ENCODE results near the gene TVP23C. TPM values are rescaled to one million over a fixed set of nuclear protein-coding genes. Genes with fewer than 3 reads are reported as not detected.

TVP23C gene
- total and polyA plus RNA-seq, 2 experiments from 2014 or later, result 15.3 to 40.7 TPM

DNA sequence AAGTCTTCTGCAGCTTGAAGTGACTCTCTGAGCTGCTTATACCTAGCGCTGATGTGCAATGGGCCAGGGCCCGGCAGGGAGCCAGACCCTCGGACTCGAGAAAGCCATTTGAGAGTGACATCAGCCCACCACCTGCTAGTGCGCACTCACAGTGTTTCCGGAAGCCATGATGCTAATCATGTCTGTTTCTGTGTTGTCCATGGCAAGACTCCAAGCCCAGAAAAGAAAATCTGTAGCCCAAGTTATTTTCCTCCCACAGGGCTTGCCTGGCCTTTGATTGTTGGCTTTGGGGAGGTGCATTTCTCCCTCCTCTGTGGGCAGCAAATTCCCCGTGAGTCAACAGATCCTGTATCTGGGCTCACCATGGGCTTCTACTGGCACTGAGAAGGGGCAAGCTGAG, 94.0 kb downstream of the TVP23C start:
- Histone ChIP-seq H3K4me1 (ENCODE audit: insufficient read depth) (peaks cover 17% of the 10 kb centered on the region), H3K79me2 (no peaks in the 10 kb centered on the region), H4K20me1 (ENCODE audit: insufficient read depth, poor library complexity, severe bottlenecking) (no peaks in the 10 kb centered on the region), H3K9me2 (replicated peaks; ENCODE audit: insufficient read depth) (no peaks in the 10 kb centered on the region), H3K27me3 (no peaks in the 10 kb centered on the region), H3K27ac (no peak overlapping the region), H2AFZ (no peak overlapping the region), H3K4me2 (no peak overlapping the region), H3K9me3 (ENCODE audit: low read depth) (no peaks in the 10 kb centered on the region), H3K36me3 (replicated peaks; ENCODE audit: insufficient read depth, low read depth) (no peaks in the 10 kb centered on the region), H3K4me3 (no peak overlapping the region)
- no peak for DNase-seq (ENCODE audit: low spot score)
- 93% methylated on average over 7 of the region's 7 CpGs for WGBS (ENCODE audit: low lambda C conversion rate, missing lambda C conversion rate)
- TF ChIP-seq EZH2 (IDR thresholded peaks at IDR 0.05; ENCODE audit: borderline replicate concordance) (no peak), EZH2phosphoT487 (IDR thresholded peaks at IDR 0.05; ENCODE audit: low read depth, severe bottlenecking, unreplicated experiment) (no peak)
- TF ChIP-seq, protein P1, sequence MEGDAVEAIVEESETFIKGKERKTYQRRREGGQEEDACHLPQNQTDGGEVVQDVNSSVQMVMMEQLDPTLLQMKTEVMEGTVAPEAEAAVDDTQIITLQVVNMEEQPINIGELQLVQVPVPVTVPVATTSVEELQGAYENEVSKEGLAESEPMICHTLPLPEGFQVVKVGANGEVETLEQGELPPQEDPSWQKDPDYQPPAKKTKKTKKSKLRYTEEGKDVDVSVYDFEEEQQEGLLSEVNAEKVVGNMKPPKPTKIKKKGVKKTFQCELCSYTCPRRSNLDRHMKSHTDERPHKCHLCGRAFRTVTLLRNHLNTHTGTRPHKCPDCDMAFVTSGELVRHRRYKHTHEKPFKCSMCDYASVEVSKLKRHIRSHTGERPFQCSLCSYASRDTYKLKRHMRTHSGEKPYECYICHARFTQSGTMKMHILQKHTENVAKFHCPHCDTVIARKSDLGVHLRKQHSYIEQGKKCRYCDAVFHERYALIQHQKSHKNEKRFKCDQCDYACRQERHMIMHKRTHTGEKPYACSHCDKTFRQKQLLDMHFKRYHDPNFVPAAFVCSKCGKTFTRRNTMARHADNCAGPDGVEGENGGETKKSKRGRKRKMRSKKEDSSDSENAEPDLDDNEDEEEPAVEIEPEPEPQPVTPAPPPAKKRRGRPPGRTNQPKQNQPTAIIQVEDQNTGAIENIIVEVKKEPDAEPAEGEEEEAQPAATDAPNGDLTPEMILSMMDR (IDR thresholded peaks at IDR 0.05; ENCODE audit: poor library complexity), result no peak

DNA sequence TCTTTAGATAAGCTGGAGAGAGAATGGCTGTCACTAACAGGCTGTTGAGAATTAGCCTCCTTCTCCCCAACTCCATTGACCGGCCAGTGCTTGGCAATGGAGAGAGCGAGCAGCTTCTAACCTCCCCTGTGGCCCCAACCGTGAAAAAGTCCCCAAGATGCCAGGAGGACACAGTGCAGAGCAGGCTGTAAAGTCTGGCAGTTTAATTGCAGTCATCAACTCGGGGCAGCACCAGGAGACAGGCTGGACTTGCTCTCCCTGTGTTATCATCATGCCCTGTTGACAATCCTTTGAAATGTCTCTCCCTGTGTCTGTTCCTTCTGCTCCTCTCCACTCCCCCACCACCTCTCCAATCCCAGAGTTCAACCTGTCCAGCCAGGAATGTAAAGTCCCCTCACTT, 95.2 kb downstream of the TVP23C start:
- Histone ChIP-seq H4K20me1 (ENCODE audit: insufficient read depth, poor library complexity, severe bottlenecking) (no peaks in the 10 kb centered on the region), H3K4me2 (no peak overlapping the region), H3K27ac (peak overlapping the region; percentile 82), H3K9me3 (ENCODE audit: low read depth) (no peaks in the 10 kb centered on the region), H3K9me2 (replicated peaks; ENCODE audit: insufficient read depth) (no peaks in the 10 kb centered on the region), H3K4me1 (ENCODE audit: insufficient read depth) (peaks cover 25% of the 10 kb centered on the region), H2AFZ (no peak overlapping the region), H3K4me3 (no peak overlapping the region), H3K27me3 (no peaks in the 10 kb centered on the region), H3K79me2 (no peaks in the 10 kb centered on the region), H3K36me3 (replicated peaks; ENCODE audit: insufficient read depth, low read depth) (no peaks in the 10 kb centered on the region)
- TF ChIP-seq EZH2phosphoT487 (IDR thresholded peaks at IDR 0.05; ENCODE audit: low read depth, severe bottlenecking, unreplicated experiment) (no peak), EZH2 (IDR thresholded peaks at IDR 0.05; ENCODE audit: borderline replicate concordance) (no peak)
- TF ChIP-seq, protein P1 (IDR thresholded peaks at IDR 0.05; ENCODE audit: poor library complexity), result no peak
- 19% methylated on average over 4 of the region's 4 CpGs for WGBS (ENCODE audit: low lambda C conversion rate, missing lambda C conversion rate)
- peak; percentile 53 for DNase-seq (ENCODE audit: low spot score)

DNA sequence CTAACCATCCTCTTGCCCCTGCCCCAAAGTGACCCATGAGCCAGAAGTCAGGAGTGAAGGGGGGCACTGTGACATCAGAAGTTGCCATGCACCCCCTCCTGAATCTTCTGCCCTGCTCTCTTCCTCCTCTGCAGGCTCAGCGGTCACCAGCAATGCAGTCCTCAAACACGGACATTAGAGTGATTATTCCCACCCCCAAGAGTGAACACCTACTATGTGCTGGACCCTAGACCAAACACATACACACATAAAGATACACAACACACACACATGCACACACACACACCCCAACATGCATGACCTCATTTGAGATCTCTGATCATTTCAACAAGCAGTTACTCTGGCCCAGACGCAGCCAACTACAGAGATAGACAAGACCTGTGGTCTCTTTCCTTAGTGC, 95.7 kb downstream of the TVP23C start, which contains the start of gene CDRT4:
TSS of gene CDRT4 (minus strand) at position 30 of the 400 bp plus-strand sequence. CDS start 27,383 bp downstream, outside the sequence.
- H3K9me2 ChIP-seq (replicated peaks; ENCODE audit: insufficient read depth), result no peaks in the 10 kb centered on the region

More for the DNA sequence above, 95.7 kb downstream of the TVP23C start, which contains the start of gene CDRT4:
- Histone ChIP-seq H2AFZ (no peak within 1 kb of the TSS), H3K79me2 (no peaks in the 10 kb centered on the region), H3K27me3 (no peaks in the 10 kb centered on the region), H3K4me1 (ENCODE audit: insufficient read depth) (peaks cover 25% of the 10 kb centered on the region), H3K9me3 (ENCODE audit: low read depth) (no peaks in the 10 kb centered on the region), H4K20me1 (ENCODE audit: insufficient read depth, poor library complexity, severe bottlenecking) (no peaks in the 10 kb centered on the region), H3K4me3 (no peak within 1 kb of the TSS), H3K27ac (peak within 1 kb of the TSS; percentile 82), H3K36me3 (replicated peaks; ENCODE audit: insufficient read depth, low read depth) (no peaks in the 10 kb centered on the region), H3K4me2 (no peak within 1 kb of the TSS)
- DNase-seq (ENCODE audit: low spot score), result no peak
- TF ChIP-seq EZH2phosphoT487 (IDR thresholded peaks at IDR 0.05; ENCODE audit: low read depth, severe bottlenecking, unreplicated experiment) (no peak), EZH2 (IDR thresholded peaks at IDR 0.05; ENCODE audit: borderline replicate concordance) (no peak)
- TF ChIP-seq, protein P1 (IDR thresholded peaks at IDR 0.05; ENCODE audit: poor library complexity), result no peak
- WGBS (ENCODE audit: low lambda C conversion rate, missing lambda C conversion rate), result 88% methylated on average over 3 of the region's 3 CpGs
